Esophagus muscularis mucosa (tissue), 3 donors: Measurements from ENCODE around the gene SMIM1.

Experiments
- EP300 ChIP-seq: sonication (generic); formaldehyde crosslinking; IDR thresholded peaks from one replicate; pipeline ENCODE4 v1.6.1; 2017; ENCODE audit warnings: antibody characterized with exemption
- TF ChIP-seq, protein P1 (sequence below), 3 experiments: fragments of 200-600 bp in 2 of 3; fragments of 450-650 bp in 1 of 3; sonication (generic) in 2 of 3; IDR thresholded peaks; one replicate each; pipeline ENCODE4 v1.5.1; 2017 to 2019; ENCODE audit warnings: antibody characterized with exemption in 3 of 3, mild to moderate bottlenecking in 2 of 3, moderate library complexity in 1 of 3

DNA sequence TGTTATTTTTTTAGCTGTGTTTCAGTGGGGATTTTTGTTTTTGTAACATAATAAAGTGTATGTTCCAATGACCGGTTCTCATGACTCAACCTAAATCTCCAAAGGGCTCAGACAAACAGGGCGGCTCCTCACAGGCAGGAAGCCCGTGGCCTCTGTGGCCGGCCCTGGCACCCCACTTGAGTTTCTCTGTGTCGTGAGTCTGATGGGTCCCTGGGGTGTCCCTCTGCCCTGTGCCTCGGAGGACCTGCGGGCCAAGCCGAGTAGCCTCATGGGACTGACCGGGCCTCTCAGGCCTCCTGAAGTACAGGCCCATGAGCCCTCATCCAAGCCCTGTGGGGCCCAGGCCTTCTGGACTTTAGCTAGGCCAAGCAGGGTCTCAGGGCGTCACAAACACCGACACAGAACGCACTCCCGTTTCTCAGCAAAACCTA lies 36.4 kb upstream of the SMIM1 start:
- no peak for TF ChIP-seq EP300
- TF ChIP-seq, protein P1, sequence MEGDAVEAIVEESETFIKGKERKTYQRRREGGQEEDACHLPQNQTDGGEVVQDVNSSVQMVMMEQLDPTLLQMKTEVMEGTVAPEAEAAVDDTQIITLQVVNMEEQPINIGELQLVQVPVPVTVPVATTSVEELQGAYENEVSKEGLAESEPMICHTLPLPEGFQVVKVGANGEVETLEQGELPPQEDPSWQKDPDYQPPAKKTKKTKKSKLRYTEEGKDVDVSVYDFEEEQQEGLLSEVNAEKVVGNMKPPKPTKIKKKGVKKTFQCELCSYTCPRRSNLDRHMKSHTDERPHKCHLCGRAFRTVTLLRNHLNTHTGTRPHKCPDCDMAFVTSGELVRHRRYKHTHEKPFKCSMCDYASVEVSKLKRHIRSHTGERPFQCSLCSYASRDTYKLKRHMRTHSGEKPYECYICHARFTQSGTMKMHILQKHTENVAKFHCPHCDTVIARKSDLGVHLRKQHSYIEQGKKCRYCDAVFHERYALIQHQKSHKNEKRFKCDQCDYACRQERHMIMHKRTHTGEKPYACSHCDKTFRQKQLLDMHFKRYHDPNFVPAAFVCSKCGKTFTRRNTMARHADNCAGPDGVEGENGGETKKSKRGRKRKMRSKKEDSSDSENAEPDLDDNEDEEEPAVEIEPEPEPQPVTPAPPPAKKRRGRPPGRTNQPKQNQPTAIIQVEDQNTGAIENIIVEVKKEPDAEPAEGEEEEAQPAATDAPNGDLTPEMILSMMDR (IDR thresholded peaks at IDR 0.05) = no peak
